NCI-H128 (cell line): ENCODE measurements around the gene RNF157.
"Not testable (repeated sequence)": the region's sequence is repeated elsewhere in the genome, so short reads cannot be mapped to it uniquely, and the experiment has no call there.

Source experiments
- DNase-seq: peaks from one replicate; lab custom pipeline; 2025; ENCODE audit not compliant: unreplicated experiment; lab: John Stamatoyannopoulos, UW

RNF157 gene

GRCh38 chr17:76255801-76256429 is 15.6 kb upstream of the RNF157 start:
- no peak for DNase-seq

GRCh38 chr17:76254275-76254674 is 14.0 kb upstream of the RNF157 start:
- no peak for DNase-seq

- DNase-seq, result no peak
Measured at GRCh38 chr17:76253841-76254240, 13.5 kb upstream of the RNF157 start.

GRCh38 chr17:76252967-76253766 is 12.9 kb upstream of the RNF157 start:
- not testable (repeated sequence) for DNase-seq

- DNase-seq, result no peak
Measured at GRCh38 chr17:76252040-76252954, 12.0 kb upstream of the RNF157 start.

GRCh38 chr17:76251478-76252039 is 11.3 kb upstream of the RNF157 start:
- DNase-seq, result no peak

GRCh38 chr17:76250141-76250540 is 9.8 kb upstream of the RNF157 start:
- DNase-seq, result no peak

- DNase-seq, result no peak
Measured at GRCh38 chr17:76248013-76248782, 7.9 kb upstream of the RNF157 start.

GRCh38 chr17:76247304-76247703 is 7.0 kb upstream of the RNF157 start:
- no peak for DNase-seq

- no peak for DNase-seq
Measured at GRCh38 chr17:76246080-76247066, 6.1 kb upstream of the RNF157 start.

- not testable (repeated sequence) for DNase-seq
Measured at GRCh38 chr17:76244721-76245120, 4.4 kb upstream of the RNF157 start.

GRCh38 chr17:76243826-76244679 is 3.8 kb upstream of the RNF157 start:
- DNase-seq, result no peak

GRCh38 chr17:76241691-76242255 is 1.5 kb upstream of the RNF157 start:
- no peak for DNase-seq

GRCh38 chr17:76241204-76241538 is 878 bp upstream of the RNF157 start:
- DNase-seq, result no peak

- no peak for DNase-seq
Measured at GRCh38 chr17:76239538-76240274, 587 bp downstream of the RNF157 start.

GRCh38 chr17:76238847-76239537 is 1.3 kb downstream of the RNF157 start:
- DNase-seq, result no peak

- no peak for DNase-seq
Measured at GRCh38 chr17:76237859-76238313, 2.4 kb downstream of the RNF157 start.
